DMS153 treated with DMSO at 0.1 percent for 48 hours (cell line): ENCODE data around the gene PCMT1.
A peak's percentile ranks its signal among the peaks of the same experiment; 100 is the strongest.
"Not testable (repeated sequence)": the region's sequence is repeated elsewhere in the genome, so short reads cannot be mapped to it uniquely, and the experiment has no call there.

Source experiments
- DNase-seq: peaks from one replicate; lab custom pipeline; 2025; ENCODE audit not compliant: unreplicated experiment; lab: John Stamatoyannopoulos, UW

Gene PCMT1

GRCh38 chr6:149749082-149749593 is 403 bp upstream of the PCMT1 start:
- DNase-seq, result not testable (repeated sequence)

GRCh38 chr6:149750136-149750609 is 632 bp downstream of the PCMT1 start:
- no peak for DNase-seq

- no peak for DNase-seq
Observed at GRCh38 chr6:149751239-149751638, 1.7 kb downstream of the PCMT1 start.

DNA sequence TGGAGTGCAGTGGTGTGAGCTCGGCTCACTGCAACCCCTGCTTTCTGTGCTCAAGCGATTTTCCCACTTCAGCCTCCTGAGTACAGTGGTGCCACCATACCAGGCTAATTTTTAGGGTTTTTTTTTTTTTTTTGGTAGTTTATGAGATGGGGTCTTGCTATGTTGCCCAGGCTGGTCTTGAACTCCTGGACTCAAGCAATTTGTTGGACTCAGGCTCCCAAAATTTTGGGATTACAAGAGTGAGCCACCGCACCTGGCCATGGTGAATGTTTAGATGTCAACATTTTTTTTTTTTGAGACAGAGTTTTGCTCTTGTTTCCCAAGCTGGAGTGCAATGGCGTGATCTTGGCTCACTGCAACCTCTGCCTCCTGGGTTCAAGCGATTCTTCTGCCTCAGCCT is 2.4 kb downstream of the PCMT1 start:
- DNase-seq, result not testable (repeated sequence)

GRCh38 chr6:149752600-149753373 is 3.2 kb downstream of the PCMT1 start:
- DNase-seq, result no peak

DNA sequence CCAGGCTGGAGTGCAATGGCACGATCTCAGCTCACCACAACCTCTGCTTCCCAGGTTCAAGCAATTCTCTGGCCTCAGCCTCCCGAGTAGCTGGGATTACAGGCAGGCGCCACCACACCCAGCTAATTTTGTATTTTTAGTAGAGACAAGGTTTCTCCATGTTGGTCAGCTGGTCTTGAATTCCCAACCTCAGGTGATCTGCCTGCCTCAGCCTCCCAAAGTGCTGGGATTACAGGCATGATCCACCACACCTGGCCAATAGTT is 3.8 kb downstream of the PCMT1 start:
- DNase-seq, result not testable (repeated sequence)

GRCh38 chr6:149754548-149754947 is 5.0 kb downstream of the PCMT1 start:
- no peak for DNase-seq

DNA sequence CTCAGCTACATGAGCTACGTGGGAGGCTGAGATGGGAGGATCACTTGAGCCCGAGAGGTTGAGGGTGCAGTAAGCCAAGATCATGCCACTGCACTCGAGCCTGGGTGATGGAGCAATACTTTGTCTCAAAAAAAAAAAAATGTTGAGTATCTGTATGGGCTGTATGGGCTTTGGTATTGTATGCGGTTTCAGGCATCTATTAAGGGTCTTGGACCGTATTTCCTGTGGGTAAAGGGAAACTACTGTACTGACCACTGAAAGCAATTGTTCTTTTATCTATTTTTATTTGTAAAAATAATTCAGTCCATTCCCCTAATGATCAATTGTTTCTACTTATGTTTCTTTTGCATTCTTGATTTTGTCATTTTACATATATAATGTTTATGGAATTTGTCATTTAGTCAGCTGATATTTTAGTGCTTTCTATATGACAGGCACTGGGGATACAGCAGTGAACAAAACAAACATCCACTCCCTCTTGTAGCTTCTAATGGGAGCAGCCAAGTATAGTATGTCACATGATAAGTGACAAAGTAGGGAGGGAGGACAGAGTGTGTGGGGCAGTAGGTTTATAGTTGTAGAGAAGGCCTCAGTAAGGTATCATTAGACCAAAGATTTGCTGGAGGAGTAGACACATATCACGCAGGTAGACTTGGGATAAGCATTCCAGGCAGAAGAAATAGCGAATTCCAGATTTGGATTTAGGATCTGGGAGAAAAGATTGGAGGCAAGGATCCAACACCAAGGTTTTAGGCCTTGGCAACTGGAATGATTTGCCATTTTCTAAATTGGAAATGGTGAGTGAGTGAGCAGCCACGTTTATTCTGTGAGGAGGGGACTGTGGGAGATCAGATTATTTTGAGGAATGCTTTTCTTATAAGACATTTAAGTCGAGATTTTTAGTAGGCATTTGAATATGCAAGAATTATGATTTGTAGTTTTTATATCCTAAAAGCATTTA is 6.0 kb downstream of the PCMT1 start:
- DNase-seq, result peak; percentile 13

GRCh38 chr6:149756261-149756636 is 6.7 kb downstream of the PCMT1 start:
- no peak for DNase-seq

GRCh38 chr6:149761438-149761837 is 11.9 kb downstream of the PCMT1 start:
- DNase-seq, result no peak

DNA sequence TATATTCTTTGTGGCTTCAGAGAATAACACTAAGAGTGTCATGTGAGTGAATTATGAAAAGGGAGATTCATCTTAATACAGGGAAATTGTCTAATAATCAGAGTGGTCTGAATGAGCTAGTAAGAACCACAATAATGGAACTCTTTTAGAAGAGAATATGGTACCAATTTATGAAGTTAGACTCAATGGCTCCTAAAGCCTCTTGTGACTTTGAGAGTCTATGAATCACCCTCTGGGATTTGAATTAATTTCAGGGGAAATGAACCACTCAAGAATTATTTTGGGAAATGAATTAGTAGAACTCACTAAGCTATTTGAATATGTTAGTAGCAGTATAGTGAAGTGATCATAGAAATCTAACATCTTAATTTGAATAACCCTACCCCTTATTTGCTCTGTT is 14.3 kb downstream of the PCMT1 start:
- DNase-seq, result no peak

GRCh38 chr6:149766156-149766769 is 16.7 kb downstream of the PCMT1 start:
- DNase-seq, result no peak

DNA sequence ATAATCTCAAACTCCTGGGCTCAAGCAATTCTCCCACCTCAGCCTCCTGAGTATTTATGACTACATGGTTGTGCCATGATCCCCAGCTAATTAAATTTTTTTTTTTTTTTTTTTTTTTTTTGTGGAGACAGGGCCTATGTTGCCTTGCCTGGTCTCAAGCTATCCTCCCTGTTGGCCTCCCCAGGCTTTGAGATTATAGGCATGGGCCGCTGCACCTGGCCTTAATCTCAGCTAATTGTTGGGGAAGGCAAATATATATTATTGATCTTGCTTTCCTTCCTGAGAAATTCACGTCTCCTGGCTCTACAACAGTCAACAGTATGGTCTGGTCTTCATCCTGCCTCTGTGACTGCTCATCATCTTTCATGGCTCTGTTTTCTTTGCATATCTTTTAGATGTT is 20.1 kb downstream of the PCMT1 start:
- DNase-seq, result no peak

GRCh38 chr6:149771185-149771584 is 21.6 kb downstream of the PCMT1 start:
- DNase-seq, result no peak

GRCh38 chr6:149771925-149772324 is 22.4 kb downstream of the PCMT1 start:
- no peak for DNase-seq

- no peak for DNase-seq
Observed at GRCh38 chr6:149777624-149778023, 28.1 kb downstream of the PCMT1 start.

GRCh38 chr6:149779644-149779963 is 30.1 kb downstream of the PCMT1 start:
- no peak for DNase-seq

DNA sequence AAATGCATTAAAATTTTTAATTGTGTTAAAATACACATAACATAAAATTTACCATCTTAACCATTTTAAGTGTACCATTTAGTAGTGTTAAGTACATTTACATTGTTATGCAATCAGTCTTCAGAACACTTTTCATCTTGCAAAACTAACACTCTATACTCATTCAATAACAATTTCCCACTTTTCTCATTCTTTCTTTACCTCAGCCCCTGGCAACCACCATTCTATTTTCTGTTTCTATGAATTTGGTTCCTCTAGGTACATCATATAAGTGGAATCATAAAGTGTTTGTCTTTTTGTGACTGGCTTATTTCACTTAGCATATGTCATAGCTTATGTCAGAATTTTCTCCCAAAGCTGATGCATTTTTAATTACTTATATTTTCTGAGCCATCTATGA is 32.2 kb downstream of the PCMT1 start:
- DNase-seq, result no peak

GRCh38 chr6:149782337-149782736 is 32.8 kb downstream of the PCMT1 start:
- no peak for DNase-seq

DNA sequence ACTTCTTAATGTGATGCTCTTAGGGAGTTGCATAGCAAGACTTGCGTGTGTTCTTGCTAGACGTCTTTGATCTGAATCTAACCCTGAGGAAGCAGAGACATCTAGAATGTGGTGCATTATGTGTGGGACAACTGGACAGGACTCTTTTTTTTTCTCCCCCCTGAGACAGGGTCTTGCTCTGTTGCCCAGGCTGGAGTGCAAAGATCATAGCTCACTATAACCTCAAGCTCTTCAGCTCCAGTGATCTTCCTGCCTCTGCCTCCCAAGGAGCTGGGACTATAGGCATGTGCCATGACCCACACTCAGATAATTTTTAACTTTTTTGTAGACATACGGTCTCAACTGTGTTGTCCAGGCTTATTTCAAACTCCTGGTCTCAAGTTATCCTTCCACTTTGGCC is 34.0 kb downstream of the PCMT1 start:
- no peak for DNase-seq

DNA sequence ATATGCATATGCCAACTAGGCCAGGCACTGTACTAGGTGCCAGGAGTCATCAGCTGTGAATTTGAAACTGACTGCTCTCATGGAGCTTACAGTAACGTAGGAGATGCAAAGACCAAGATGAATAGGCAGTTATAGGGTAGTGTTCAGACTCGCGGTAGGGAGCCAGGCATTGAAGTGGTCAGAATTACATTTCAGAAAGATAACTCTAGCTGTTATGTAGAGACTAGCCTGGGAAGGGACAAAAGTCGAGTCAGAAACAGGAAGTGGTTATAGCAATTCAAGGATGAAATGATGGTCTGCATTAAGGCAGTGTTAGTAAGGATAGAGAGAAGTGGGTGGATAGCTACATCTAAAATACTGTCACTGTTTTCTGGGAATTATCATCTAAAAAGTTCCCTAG is 56.6 kb downstream of the PCMT1 start:
- DNase-seq, result no peak

DNA sequence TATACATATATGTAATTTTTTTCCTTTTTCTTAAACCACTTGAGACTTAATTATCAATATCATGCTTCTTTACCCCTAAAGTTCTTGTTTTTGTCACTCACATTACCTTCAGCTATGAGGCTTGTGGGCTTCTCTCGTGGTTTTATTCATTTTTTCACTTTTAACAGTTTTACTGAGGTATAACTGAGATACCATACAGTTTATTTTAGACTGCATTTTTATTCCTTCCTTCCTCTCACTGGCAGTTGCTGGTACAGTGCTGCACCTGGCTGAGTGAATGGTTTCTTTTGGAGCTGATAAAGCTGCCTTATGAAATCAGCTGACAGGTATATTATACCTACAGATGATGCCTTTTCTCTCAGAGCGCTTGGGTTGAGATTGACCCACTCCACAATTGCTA is 60.3 kb downstream of the PCMT1 start:
- DNase-seq, result no peak
